K562 (cell line): ENCODE results near the gene NUAK1.

Experiments
- BHLHE40 ChIP-seq: IDR thresholded peaks from 2 replicates; pipeline ENCODE4 v1.6.1; 2011; ENCODE audit warnings: low read length, improper control_type of control experiment
- KLF10 ChIP-seq: fragments of 250-450 bp; sonication (Bioruptor Pico); IDR thresholded peaks from 2 replicates; pipeline ENCODE4 v1.6.1; 2021; ENCODE audit warnings: matching md5 sums
- TEAD2 ChIP-seq: fragments of 450-650 bp; IDR thresholded peaks from 2 replicates; pipeline ENCODE4 v1.6.1; 2016; ENCODE audit warnings: missing genetic modification characterization, control low read depth, missing compliant biosample characterization
- U2AF1 ChIP-seq: fragments of 200-400 bp; formaldehyde crosslinking; optimal IDR thresholded peaks from 2 replicates; pipeline ENCODE3; 2017; ENCODE audit warnings: mild to moderate bottlenecking, low read depth, low read length, moderate library complexity
- ZZZ3 ChIP-seq: fragments of 450-650 bp; IDR thresholded peaks from 2 replicates; pipeline ENCODE4 v1.6.1; 2016; ENCODE audit warnings: antibody characterized with exemption, mild to moderate bottlenecking, moderate library complexity

- TF ChIP-seq BHLHE40 (no peak), ZZZ3 (no peak), TEAD2 (tag) (no peak), U2AF1 (no peak), KLF10 (CRISPR knock-in tag) (no peak)
These were observed 26.5 kb downstream of the NUAK1 start for GRCh38 chr12:106112145-106112821.
